Measurements from ENCODE around the gene BPTF. TPM values are rescaled to one million over a fixed set of nuclear protein-coding genes. Genes with fewer than 3 reads are reported as not detected.
"Not testable (repeated sequence)": the region's sequence is repeated elsewhere in the genome, so short reads cannot be mapped to it uniquely, and the experiment has no call there.

Gene BPTF
- total RNA-seq, 1 donor from 2014 or later = 146 TPM

GRCh38 chr17:67993153-67993997 lies 168.1 kb downstream of the BPTF start:
- peaks cover 16% of the 10 kb centered on the region for H3K4me1 Mint-ChIP-seq (ENCODE audit: low read depth, unreplicated experiment)
- peak overlapping the region; percentile 99 for H3K4me3 Mint-ChIP-seq (ENCODE audit: unreplicated experiment)
- no peaks in the 10 kb centered on the region for H3K36me3 Mint-ChIP-seq (ENCODE audit: unreplicated experiment)
- no peak for TF ChIP-seq CTCF (IDR thresholded peaks at IDR 0.05; ENCODE audit: partially characterized antibody, unreplicated experiment)
- DNase-seq = peak; percentile 82
- H3K27me3 Mint-ChIP-seq (ENCODE audit: unreplicated experiment) = peaks cover 15% of the 10 kb centered on the region
- peaks cover 12% of the 10 kb centered on the region for H3K9me3 Mint-ChIP-seq (ENCODE audit: unreplicated experiment)
- H3K27ac Mint-ChIP-seq (ENCODE audit: unreplicated experiment) = peak overlapping the region; percentile 85

- peak overlapping the region; percentile 77 for H3K27ac Mint-ChIP-seq (ENCODE audit: unreplicated experiment)
- H3K27me3 Mint-ChIP-seq (ENCODE audit: unreplicated experiment) = peaks cover 15% of the 10 kb centered on the region
- H3K36me3 Mint-ChIP-seq (ENCODE audit: unreplicated experiment) = no peaks in the 10 kb centered on the region
- no peak for DNase-seq
- TF ChIP-seq CTCF (IDR thresholded peaks at IDR 0.05; ENCODE audit: partially characterized antibody, unreplicated experiment) = no peak
- H3K4me1 Mint-ChIP-seq (ENCODE audit: low read depth, unreplicated experiment) = peaks cover 16% of the 10 kb centered on the region
- peak overlapping the region; percentile 99 for H3K4me3 Mint-ChIP-seq (ENCODE audit: unreplicated experiment)
- H3K9me3 Mint-ChIP-seq (ENCODE audit: unreplicated experiment) = peaks cover 12% of the 10 kb centered on the region
Observed at GRCh38 chr17:67993998-67994361, 168.7 kb downstream of the BPTF start.

- peaks cover 12% of the 10 kb centered on the region for H3K9me3 Mint-ChIP-seq (ENCODE audit: unreplicated experiment)
- peaks cover 16% of the 10 kb centered on the region for H3K4me1 Mint-ChIP-seq (ENCODE audit: low read depth, unreplicated experiment)
- peak overlapping the region; percentile 77 for H3K27ac Mint-ChIP-seq (ENCODE audit: unreplicated experiment)
- peaks cover 15% of the 10 kb centered on the region for H3K27me3 Mint-ChIP-seq (ENCODE audit: unreplicated experiment)
- no peaks in the 10 kb centered on the region for H3K36me3 Mint-ChIP-seq (ENCODE audit: unreplicated experiment)
- TF ChIP-seq CTCF (IDR thresholded peaks at IDR 0.05; ENCODE audit: partially characterized antibody, unreplicated experiment) = no peak
- DNase-seq = no peak
- H3K4me3 Mint-ChIP-seq (ENCODE audit: unreplicated experiment) = peak overlapping the region; percentile 99
Observed at GRCh38 chr17:67994817-67995569, 169.7 kb downstream of the BPTF start.

- H3K4me1 Mint-ChIP-seq (ENCODE audit: low read depth, unreplicated experiment) = peaks cover 16% of the 10 kb centered on the region
- H3K27ac Mint-ChIP-seq (ENCODE audit: unreplicated experiment) = no peak overlapping the region
- DNase-seq = peak; percentile 44
- H3K9me3 Mint-ChIP-seq (ENCODE audit: unreplicated experiment) = peaks cover 12% of the 10 kb centered on the region
- H3K36me3 Mint-ChIP-seq (ENCODE audit: unreplicated experiment) = no peaks in the 10 kb centered on the region
- peaks cover 15% of the 10 kb centered on the region for H3K27me3 Mint-ChIP-seq (ENCODE audit: unreplicated experiment)
- H3K4me3 Mint-ChIP-seq (ENCODE audit: unreplicated experiment) = peak overlapping the region; percentile 99
- no peak for TF ChIP-seq CTCF (IDR thresholded peaks at IDR 0.05; ENCODE audit: partially characterized antibody, unreplicated experiment)
Observed at GRCh38 chr17:67995570-67996263, 170.4 kb downstream of the BPTF start.

GRCh38 chr17:67996301-67997171 lies 171.2 kb downstream of the BPTF start, which contains the start of gene C17orf58:
TSS of gene C17orf58 (minus strand) at chr17:67996469. CDS start at chr17:67996198, 271 bp downstream.
- H3K4me3 Mint-ChIP-seq (ENCODE audit: unreplicated experiment) = peak within 1 kb of the TSS; percentile 99
- peaks cover 16% of the 10 kb centered on the region for H3K4me1 Mint-ChIP-seq (ENCODE audit: low read depth, unreplicated experiment)
- H3K36me3 Mint-ChIP-seq (ENCODE audit: unreplicated experiment); DNase-seq: not testable (repeated sequence)
- peaks cover 15% of the 10 kb centered on the region for H3K27me3 Mint-ChIP-seq (ENCODE audit: unreplicated experiment)
- H3K9me3 Mint-ChIP-seq (ENCODE audit: unreplicated experiment) = peaks cover 12% of the 10 kb centered on the region
- peak within 1 kb of the TSS; percentile 5 for H3K27ac Mint-ChIP-seq (ENCODE audit: unreplicated experiment)
